GM10248 (cell line): ENCODE results near the gene MAP2K7.

ENCODE experiments used
- CTCF ChIA-PET: fragments of 300-600 bp; sonication (Branson Sonifier 250); formaldehyde crosslinking; extraction: SDS; loops from one replicate; lab custom pipeline; 2021; ENCODE audit warnings: antibody characterized with exemption; lab: Yijun Ruan, JAX
- POLR2A ChIA-PET: fragments of 350-650 bp; sonication (Branson Sonifier 250); formaldehyde crosslinking; extraction: SDS; loops from one replicate; lab custom pipeline; 2020; ENCODE audit warnings: antibody characterized with exemption; lab: Yijun Ruan, JAX
- DNase-seq: peaks from one replicate; pipeline ENCODE4 v3.0.0; 2012; ENCODE audit errors: extremely low spot score
- CTCF ChIP-seq: IDR thresholded peaks from 2 replicates; pipeline ENCODE4 v1.5.1; 2012; ENCODE audit warnings: mild to moderate bottlenecking, low read depth; ENCODE audit errors: extremely low read depth, missing control alignments, control extremely low read depth

The MAP2K7 gene

GRCh38 chr19:7874897-7875273 is 28.8 kb upstream of the MAP2K7 start:
- CTCF ChIA-PET: no interaction called here
- DNase-seq: no peak

GRCh38 chr19:7877249-7877836 is 26.3 kb upstream of the MAP2K7 start:
- no peak for TF ChIP-seq CTCF
- DNase-seq: no peak
- ChIA-PET CTCF (interaction anchor here (1.1 to 2.0 kb wide), 5 partner anchors 8 to 52 kb away, joined by 3 to 6 read pairs (median 4); no protein-coding TSS in a partner anchor), POLR2A (no interaction called here)

More at GRCh38 chr19:7874897-7875273, 28.8 kb upstream of the MAP2K7 start:
- POLR2A ChIA-PET: no interaction called here
- TF ChIP-seq CTCF: no peak

GRCh38 chr19:7879111-7879807 is 24.4 kb upstream of the MAP2K7 start:
- CTCF ChIA-PET: interaction anchor here (1.5 to 2.0 kb wide), 2 partner anchors 10 to 27 kb away, joined by 6 to 9 read pairs; no protein-coding TSS in a partner anchor

GRCh38 chr19:7879836-7880235 is 23.8 kb upstream of the MAP2K7 start:
- TF ChIP-seq CTCF: no peak
- no peak for DNase-seq
- ChIA-PET POLR2A (no interaction called here), CTCF (interaction anchor here (1.5 to 2.0 kb wide), 2 partner anchors 11 to 28 kb away, joined by 6 to 9 read pairs; no protein-coding TSS in a partner anchor)

More at GRCh38 chr19:7879111-7879807, 24.4 kb upstream of the MAP2K7 start:
- POLR2A ChIA-PET: no interaction called here
- DNase-seq: no peak
- TF ChIP-seq CTCF: no peak

GRCh38 chr19:7881910-7882309 is 21.8 kb upstream of the MAP2K7 start:
- DNase-seq: no peak
- TF ChIP-seq CTCF: no peak
- CTCF ChIA-PET: interaction anchor here (0.8 to 5.3 kb wide), 6 partner anchors 10 to 313 kb away, joined by 3 to 25 read pairs (median 4); no protein-coding TSS in a partner anchor
- POLR2A ChIA-PET: no interaction called here

- TF ChIP-seq CTCF: no peak
- POLR2A ChIA-PET: interaction anchor here (0.7 kb wide), 1 partner anchor 14 kb away, joined by 7 read pairs; no protein-coding TSS in a partner anchor
- DNase-seq: no peak
- CTCF ChIA-PET: interaction anchor here (5.3 kb wide), 1 partner anchor 14 kb away, joined by 25 read pairs; no protein-coding TSS in a partner anchor
These were observed 20.6 kb upstream of the MAP2K7 start for GRCh38 chr19:7883105-7883504.
